Testis (tissue), 2 donors: ENCODE results near the gene MGLL.

Experiments
- CTCF ChIP-seq, 3 experiments: fragments of 450-650 bp in 2 of 3; fragments of 200-600 bp in 1 of 3; sonication (generic) in 1 of 3; IDR thresholded peaks; one replicate each; pipeline ENCODE4 v1.5.1; 2016 to 2019; ENCODE audit warnings: antibody characterized with exemption in 3 of 3, mild to moderate bottlenecking in 2 of 3, moderate library complexity in 1 of 3
- POLR2A ChIP-seq: fragments of 450-650 bp; IDR thresholded peaks from one replicate; pipeline ENCODE4 v1.6.1; 2017; ENCODE audit warnings: antibody characterized with exemption, mild to moderate bottlenecking, moderate library complexity

- TF ChIP-seq CTCF (IDR thresholded peaks at IDR 0.05) (no peak), POLR2A (no peak)
These were observed 36.6 kb upstream of the MGLL start for GRCh38 chr3:127858937-127859336.
